ENCODE results near the gene ADM5.
"Not testable (repeated sequence)": the region's sequence is repeated elsewhere in the genome, so short reads cannot be mapped to it uniquely, and the experiment has no call there.

ADM5 gene

GRCh38 chr19:49701271-49701786, 11.9 kb downstream of the ADM5 start:
- DNase-seq (ENCODE audit: low read depth) = no peak

- no peak for DNase-seq (ENCODE audit: low read depth)
These were observed 15.7 kb downstream of the ADM5 start for GRCh38 chr19:49704888-49705642.

GRCh38 chr19:49705919-49706318, 16.5 kb downstream of the ADM5 start:
- no peak for DNase-seq (ENCODE audit: low read depth)

- DNase-seq (ENCODE audit: low read depth) = peak; percentile 44
These were observed 21.1 kb downstream of the ADM5 start for GRCh38 chr19:49710372-49710951.

- DNase-seq (ENCODE audit: low read depth) = peak; percentile 84
These were observed 23.0 kb downstream of the ADM5 start for GRCh38 chr19:49712397-49712859.

GRCh38 chr19:49713236-49713845, 23.9 kb downstream of the ADM5 start:
- no peak for DNase-seq (ENCODE audit: low read depth)

GRCh38 chr19:49716154-49716553, 26.8 kb downstream of the ADM5 start:
- DNase-seq (ENCODE audit: low read depth) = no peak

- DNase-seq (ENCODE audit: low read depth) = peak; percentile 42
These were observed 29.1 kb downstream of the ADM5 start for GRCh38 chr19:49718511-49718910.

- DNase-seq (ENCODE audit: low read depth) = no peak
These were observed 29.6 kb downstream of the ADM5 start for GRCh38 chr19:49718991-49719390.

- DNase-seq (ENCODE audit: low read depth) = not testable (repeated sequence)
These were observed 30.0 kb downstream of the ADM5 start for GRCh38 chr19:49719420-49719819.

GRCh38 chr19:49727217-49728030, 38.0 kb downstream of the ADM5 start:
- DNase-seq (ENCODE audit: low read depth) = peak; percentile 14

GRCh38 chr19:49730166-49730565, 40.8 kb downstream of the ADM5 start:
- DNase-seq (ENCODE audit: low read depth) = no peak

GRCh38 chr19:49738268-49738667, 48.9 kb downstream of the ADM5 start:
- DNase-seq (ENCODE audit: low read depth) = no peak

GRCh38 chr19:49739098-49739497, 49.7 kb downstream of the ADM5 start:
- DNase-seq (ENCODE audit: low read depth) = no peak

- no peak for DNase-seq (ENCODE audit: low read depth)
These were observed 50.5 kb downstream of the ADM5 start for GRCh38 chr19:49739933-49740332.

Measured in fibroblast of gingiva (primary cell).